Measurements from ENCODE around the gene PCMTD2.

Gene PCMTD2

GRCh38 chr20:64212755-64213154, 42.8 kb upstream of the PCMTD2 start:
- no peak for TF ChIP-seq CTCF (IDR thresholded peaks at IDR 0.05; ENCODE audit: insufficient read depth, low read depth, low read length, missing control alignments)

GRCh38 chr20:64214113-64214512, 41.4 kb upstream of the PCMTD2 start:
- TF ChIP-seq CTCF (IDR thresholded peaks at IDR 0.05; ENCODE audit: insufficient read depth, low read depth, low read length, missing control alignments) = no peak
- no peak overlapping the region for H3K4me3 ChIP-seq (ENCODE audit: low read length)
- no peak for DNase-seq (ENCODE audit: low read depth)

More at GRCh38 chr20:64212755-64213154, 42.8 kb upstream of the PCMTD2 start:
- DNase-seq (ENCODE audit: low read depth) = no peak
- H3K4me3 ChIP-seq (ENCODE audit: low read length) = no peak overlapping the region

- DNase-seq (ENCODE audit: low read depth) = no peak
- no peak for TF ChIP-seq CTCF (IDR thresholded peaks at IDR 0.05; ENCODE audit: insufficient read depth, low read depth, low read length, missing control alignments)
- no peak overlapping the region for H3K4me3 ChIP-seq (ENCODE audit: low read length)
These were observed 40.6 kb upstream of the PCMTD2 start for GRCh38 chr20:64214952-64215351.

GRCh38 chr20:64216036-64216435, 39.5 kb upstream of the PCMTD2 start:
- no peak for TF ChIP-seq CTCF (IDR thresholded peaks at IDR 0.05; ENCODE audit: insufficient read depth, low read depth, low read length, missing control alignments)
- DNase-seq (ENCODE audit: low read depth) = no peak
- H3K4me3 ChIP-seq (ENCODE audit: low read length) = no peak overlapping the region

GRCh38 chr20:64216910-64217309, 38.6 kb upstream of the PCMTD2 start:
- DNase-seq (ENCODE audit: low read depth) = no peak
- no peak for TF ChIP-seq CTCF (IDR thresholded peaks at IDR 0.05; ENCODE audit: insufficient read depth, low read depth, low read length, missing control alignments)
- H3K4me3 ChIP-seq (ENCODE audit: low read length) = no peak overlapping the region

GRCh38 chr20:64217539-64218221, 37.9 kb upstream of the PCMTD2 start:
- DNase-seq (ENCODE audit: low read depth) = peak; percentile 45
- TF ChIP-seq CTCF (IDR thresholded peaks at IDR 0.05; ENCODE audit: insufficient read depth, low read depth, low read length, missing control alignments) = no peak
- H3K4me3 ChIP-seq (ENCODE audit: low read length) = no peak overlapping the region

GRCh38 chr20:64219202-64219601, 36.3 kb upstream of the PCMTD2 start:
- peak; percentile 20 for DNase-seq (ENCODE audit: low read depth)
- no peak for TF ChIP-seq CTCF (IDR thresholded peaks at IDR 0.05; ENCODE audit: insufficient read depth, low read depth, low read length, missing control alignments)

More at GRCh38 chr20:64219202-64219601, 36.3 kb upstream of the PCMTD2 start:
- H3K4me3 ChIP-seq (ENCODE audit: low read length) = no peak overlapping the region
